HG03469 (cell line): ENCODE measurements around the gene VDR.

ENCODE experiments used
- ATAC-seq: cut with Tn5 transposase; IDR thresholded peaks from one replicate; pipeline ENCODE4 v1.9.1; 2021; ENCODE audit warnings: mild to moderate bottlenecking, moderate library complexity, moderate number of reproducible peaks; ENCODE audit not compliant: unreplicated experiment

The VDR gene

GRCh38 chr12:47834199-47834903 lies 70.4 kb downstream of the VDR start:
- no peak for ATAC-seq

- no peak for ATAC-seq
Measured at GRCh38 chr12:47833591-47834012, 71.2 kb downstream of the VDR start.

- ATAC-seq = no peak
Measured at GRCh38 chr12:47832263-47832933, 72.4 kb downstream of the VDR start.

- ATAC-seq = no peak
Measured at GRCh38 chr12:47829584-47829983, 75.2 kb downstream of the VDR start.

- ATAC-seq = no peak
Measured at GRCh38 chr12:47828976-47829482, 75.8 kb downstream of the VDR start.

- ATAC-seq = no peak
Measured at GRCh38 chr12:47828008-47828975, 76.5 kb downstream of the VDR start.

- ATAC-seq = no peak
Measured at GRCh38 chr12:47825173-47825639, 79.6 kb downstream of the VDR start.

GRCh38 chr12:47824635-47825034 lies 80.2 kb downstream of the VDR start:
- ATAC-seq = no peak

GRCh38 chr12:47824198-47824597 lies 80.6 kb downstream of the VDR start:
- ATAC-seq = no peak

- ATAC-seq = no peak
Measured at GRCh38 chr12:47823422-47824086, 81.2 kb downstream of the VDR start.

GRCh38 chr12:47822863-47823262 lies 81.9 kb downstream of the VDR start:
- no peak for ATAC-seq

GRCh38 chr12:47822401-47822800 lies 82.4 kb downstream of the VDR start:
- no peak for ATAC-seq

- no peak for ATAC-seq
Measured at GRCh38 chr12:47821346-47821706, 83.5 kb downstream of the VDR start.

- ATAC-seq = no peak
Measured at GRCh38 chr12:47820631-47821345, 84.0 kb downstream of the VDR start.

GRCh38 chr12:47819896-47820630 lies 84.7 kb downstream of the VDR start, which contains the start of gene HDAC7:
TSS of gene HDAC7 (minus strand) at chr12:47819903. CDS start at chr12:47819785, 118 bp downstream.
- no peak for ATAC-seq

GRCh38 chr12:47819138-47819895 lies 85.5 kb downstream of the VDR start:
- ATAC-seq = no peak

GRCh38 chr12:47818467-47819137 lies 86.2 kb downstream of the VDR start:
- no peak for ATAC-seq

GRCh38 chr12:47818007-47818376 lies 86.8 kb downstream of the VDR start:
- ATAC-seq = no peak
